Measurements from ENCODE around the gene ACSS2.

ACSS2 gene

DNA sequence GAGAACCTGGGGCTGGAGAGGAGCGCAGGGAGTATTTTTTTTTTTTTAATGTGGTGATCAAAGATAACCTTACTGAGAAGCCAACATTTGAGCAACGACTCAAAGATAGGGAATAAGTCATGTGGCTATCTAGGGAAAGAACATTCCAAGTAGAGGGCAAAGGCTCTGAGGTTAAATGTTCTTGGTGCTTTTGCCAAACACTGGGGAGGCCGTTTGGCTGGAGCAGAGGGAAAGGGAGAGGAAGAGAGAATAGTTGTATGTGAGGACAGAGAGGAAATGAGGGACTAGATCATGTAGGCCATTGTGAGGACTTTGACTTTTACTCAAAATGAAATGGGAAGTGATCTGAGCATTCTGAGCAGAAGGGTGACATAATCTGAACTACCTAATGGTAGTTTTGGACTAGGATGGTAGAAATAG lies 27.8 kb downstream of the ACSS2 start:
- H3K4me3 ChIP-seq (ENCODE audit: low read length): no peak overlapping the region
- no peaks in the 10 kb centered on the region for H3K79me2 ChIP-seq (ENCODE audit: low read length)
- no peaks in the 10 kb centered on the region for H3K36me3 ChIP-seq (replicated peaks; ENCODE audit: insufficient read depth, low read length)
- TF ChIP-seq EZH2phosphoT487 (IDR thresholded peaks at IDR 0.05; ENCODE audit: low read length) (no peak), EZH2 (optimal IDR thresholded peaks at IDR 0.05; ENCODE audit: low read depth, low read length) (no peak), CTCF (IDR thresholded peaks at IDR 0.05; ENCODE audit: low read length) (no peak)
- H2AFZ ChIP-seq (ENCODE audit: low read length): no peak overlapping the region
- no peaks in the 10 kb centered on the region for H3K27me3 ChIP-seq (replicated peaks; ENCODE audit: insufficient read depth, low read length)
- peaks cover 9% of the 10 kb centered on the region for H3K4me1 ChIP-seq (ENCODE audit: low read length)
- H3K9me2 ChIP-seq (replicated peaks; ENCODE audit: insufficient read depth, low read length): no peaks in the 10 kb centered on the region
- DNase-seq: no peak
- H4K20me1 ChIP-seq (ENCODE audit: insufficient read depth, low read length): no peaks in the 10 kb centered on the region
- H3K27ac ChIP-seq (ENCODE audit: low read length): no peak overlapping the region
- H3F3A ChIP-seq (ENCODE audit: insufficient read depth, low read length): no peaks in the 10 kb centered on the region
- no peak overlapping the region for H3K9ac ChIP-seq (ENCODE audit: low read length)
- H3K9me3 ChIP-seq (replicated peaks; ENCODE audit: insufficient read depth, low read length): no peaks in the 10 kb centered on the region
- H3K4me2 ChIP-seq (ENCODE audit: low read depth, low read length): no peak overlapping the region

DNA sequence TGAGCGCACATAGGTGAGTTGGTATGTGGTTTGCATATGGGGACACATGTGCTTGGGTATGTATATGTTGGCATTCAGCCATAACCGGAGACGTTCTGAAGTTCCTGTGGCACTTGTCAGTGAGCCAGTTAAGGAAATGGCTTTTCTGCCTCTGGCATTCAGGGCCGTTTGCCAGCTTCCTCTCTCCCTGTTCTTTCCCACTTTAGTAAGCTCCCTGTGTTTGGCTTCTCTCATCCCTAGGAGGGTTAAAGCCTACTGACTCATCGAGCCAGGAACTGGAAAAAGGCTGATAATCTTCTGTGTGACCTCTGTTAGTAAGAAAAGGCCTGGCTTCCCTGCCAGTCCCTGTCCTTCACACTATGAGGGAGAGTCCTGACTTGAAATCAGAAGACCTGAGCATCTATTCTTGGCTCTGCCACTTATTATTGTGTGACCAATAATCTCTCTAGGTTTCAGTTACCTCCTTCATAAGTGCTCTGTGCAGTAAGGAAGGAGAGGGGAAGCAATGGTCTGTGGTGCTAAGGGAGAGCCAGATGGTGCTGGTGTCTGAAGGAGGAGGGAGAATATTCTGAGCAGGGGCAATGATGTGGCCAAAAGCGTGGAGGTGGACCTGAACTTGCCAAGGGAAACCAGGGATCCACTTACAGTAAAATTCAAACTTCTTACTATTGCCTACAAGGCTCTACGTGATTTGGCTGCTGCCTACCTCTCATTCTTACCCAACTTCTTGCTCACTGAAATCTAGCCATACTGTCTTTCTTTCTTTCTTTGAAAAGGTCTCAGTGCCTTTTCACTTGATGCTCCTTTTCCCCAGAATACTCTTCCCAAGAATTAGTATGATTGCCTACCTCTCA lies 31.4 kb downstream of the ACSS2 start:
- Histone ChIP-seq H3K79me2 (ENCODE audit: low read length) (no peaks in the 10 kb centered on the region), H3K9me2 (replicated peaks; ENCODE audit: insufficient read depth, low read length) (no peaks in the 10 kb centered on the region), H2AFZ (ENCODE audit: low read length) (no peak overlapping the region), H3K36me3 (replicated peaks; ENCODE audit: insufficient read depth, low read length) (no peaks in the 10 kb centered on the region), H3F3A (ENCODE audit: insufficient read depth, low read length) (no peaks in the 10 kb centered on the region), H4K20me1 (ENCODE audit: insufficient read depth, low read length) (no peaks in the 10 kb centered on the region), H3K4me2 (ENCODE audit: low read depth, low read length) (no peak overlapping the region), H3K9me3 (replicated peaks; ENCODE audit: insufficient read depth, low read length) (no peaks in the 10 kb centered on the region), H3K9ac (ENCODE audit: low read length) (no peak overlapping the region), H3K4me3 (ENCODE audit: low read length) (no peak overlapping the region), H3K27ac (ENCODE audit: low read length) (no peak overlapping the region), H3K4me1 (ENCODE audit: low read length) (peaks cover 9% of the 10 kb centered on the region), H3K27me3 (replicated peaks; ENCODE audit: insufficient read depth, low read length) (no peaks in the 10 kb centered on the region)
- no peak for DNase-seq
- TF ChIP-seq CTCF (IDR thresholded peaks at IDR 0.05; ENCODE audit: low read length): no peak
- no peak for TF ChIP-seq EZH2 (optimal IDR thresholded peaks at IDR 0.05; ENCODE audit: low read depth, low read length)
- TF ChIP-seq EZH2phosphoT487 (IDR thresholded peaks at IDR 0.05; ENCODE audit: low read length): no peak

- Histone ChIP-seq H3K9me3 (replicated peaks; ENCODE audit: insufficient read depth, low read length) (no peaks in the 10 kb centered on the region), H3K79me2 (ENCODE audit: low read length) (no peaks in the 10 kb centered on the region), H3K27ac (ENCODE audit: low read length) (no peak overlapping the region), H3K9ac (ENCODE audit: low read length) (no peak overlapping the region), H3K4me1 (ENCODE audit: low read length) (no peaks in the 10 kb centered on the region), H3K9me2 (replicated peaks; ENCODE audit: insufficient read depth, low read length) (no peaks in the 10 kb centered on the region), H3K36me3 (replicated peaks; ENCODE audit: insufficient read depth, low read length) (no peaks in the 10 kb centered on the region), H3F3A (ENCODE audit: insufficient read depth, low read length) (no peaks in the 10 kb centered on the region), H2AFZ (ENCODE audit: low read length) (no peak overlapping the region), H4K20me1 (ENCODE audit: insufficient read depth, low read length) (no peaks in the 10 kb centered on the region), H3K27me3 (replicated peaks; ENCODE audit: insufficient read depth, low read length) (no peaks in the 10 kb centered on the region), H3K4me3 (ENCODE audit: low read length) (no peak overlapping the region), H3K4me2 (ENCODE audit: low read depth, low read length) (no peak overlapping the region)
- TF ChIP-seq EZH2 (optimal IDR thresholded peaks at IDR 0.05; ENCODE audit: low read depth, low read length) (no peak), CTCF (IDR thresholded peaks at IDR 0.05; ENCODE audit: low read length) (no peak), EZH2phosphoT487 (IDR thresholded peaks at IDR 0.05; ENCODE audit: low read length) (no peak)
- DNase-seq: no peak
Observed at GRCh38 chr20:34915131-34915530, 38.7 kb downstream of the ACSS2 start.
